ENCODE measurements around the gene PSMD3. TPM values are rescaled to one million over a fixed set of nuclear protein-coding genes. Genes with fewer than 3 reads are reported as not detected.

PSMD3 gene
- polyA plus RNA-seq, 1 donor (not counting 4 experiments of a cell fraction or from before 2014, with no cell fraction given): 108 TPM

GRCh38 chr17:39943702-39944392, 36.8 kb upstream of the PSMD3 start:
- Histone ChIP-seq H3K79me2 (ENCODE audit: control insufficient read depth, insufficient read depth, low read length) (no peaks in the 10 kb centered on the region), H3K9me1 (ENCODE audit: control insufficient read depth, extremely low read depth, insufficient read depth, low read length) (no peaks in the 10 kb centered on the region), H4K20me1 (ENCODE audit: control insufficient read depth, extremely low read depth, insufficient read depth, low read length) (no peaks in the 10 kb centered on the region), H3K27ac (ENCODE audit: control insufficient read depth, insufficient read depth, low read length) (no peak overlapping the region), H3K9ac (ENCODE audit: control insufficient read depth, extremely low read depth, insufficient read depth, low read length) (no peak overlapping the region), H3K4me1 (ENCODE audit: control insufficient read depth, extremely low read depth, insufficient read depth, low read length) (peaks cover 18% of the 10 kb centered on the region), H3K4me2 (ENCODE audit: control insufficient read depth, extremely low read depth, insufficient read depth, low read depth, low read length) (no peak overlapping the region), H3K9me3 (ENCODE audit: control insufficient read depth, low read depth, low read length) (no peaks in the 10 kb centered on the region), H3K27me3 (ENCODE audit: control insufficient read depth, extremely low read depth, insufficient read depth, low read length) (peaks cover 29% of the 10 kb centered on the region), H2AFZ (ENCODE audit: control insufficient read depth, low read length) (no peak overlapping the region), H3K4me3 (ENCODE audit: control insufficient read depth in 2 of 3, extremely low read depth in 1 of 3, insufficient read depth in 2 of 3, low read depth in 1 of 3, low read length in 3 of 3) (no peak overlapping the region), H3K36me3 (ENCODE audit: control insufficient read depth in 2 of 2, extremely low read depth in 1 of 2, insufficient read depth in 2 of 2, low read length in 2 of 2) (no peaks in the 10 kb centered on the region)
- TF ChIP-seq EZH2 (IDR thresholded peaks at IDR 0.05; ENCODE audit: low read length): no peak
- TF ChIP-seq, protein P1, sequence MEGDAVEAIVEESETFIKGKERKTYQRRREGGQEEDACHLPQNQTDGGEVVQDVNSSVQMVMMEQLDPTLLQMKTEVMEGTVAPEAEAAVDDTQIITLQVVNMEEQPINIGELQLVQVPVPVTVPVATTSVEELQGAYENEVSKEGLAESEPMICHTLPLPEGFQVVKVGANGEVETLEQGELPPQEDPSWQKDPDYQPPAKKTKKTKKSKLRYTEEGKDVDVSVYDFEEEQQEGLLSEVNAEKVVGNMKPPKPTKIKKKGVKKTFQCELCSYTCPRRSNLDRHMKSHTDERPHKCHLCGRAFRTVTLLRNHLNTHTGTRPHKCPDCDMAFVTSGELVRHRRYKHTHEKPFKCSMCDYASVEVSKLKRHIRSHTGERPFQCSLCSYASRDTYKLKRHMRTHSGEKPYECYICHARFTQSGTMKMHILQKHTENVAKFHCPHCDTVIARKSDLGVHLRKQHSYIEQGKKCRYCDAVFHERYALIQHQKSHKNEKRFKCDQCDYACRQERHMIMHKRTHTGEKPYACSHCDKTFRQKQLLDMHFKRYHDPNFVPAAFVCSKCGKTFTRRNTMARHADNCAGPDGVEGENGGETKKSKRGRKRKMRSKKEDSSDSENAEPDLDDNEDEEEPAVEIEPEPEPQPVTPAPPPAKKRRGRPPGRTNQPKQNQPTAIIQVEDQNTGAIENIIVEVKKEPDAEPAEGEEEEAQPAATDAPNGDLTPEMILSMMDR (optimal IDR thresholded peaks at IDR 0.05 in 1 of 3, IDR thresholded peaks at IDR 0.05 in 1 of 3, conservative IDR thresholded peaks at IDR 0.05 in 1 of 3; ENCODE audit: extremely low read depth in 1 of 3, insufficient read depth in 2 of 3, low read length in 3 of 3): no peak
- FAIRE-seq (no peak), DNase-seq (ENCODE audit: low read depth, low spot score) (no peak)
- dilution Hi-C loops (cut with MboI; ENCODE audit: extremely low pct_ligation_motif_present, low sequenced_read_pairs): no loop called here

GRCh38 chr17:39944393-39944711, 36.3 kb upstream of the PSMD3 start:
- FAIRE-seq (no peak), DNase-seq (ENCODE audit: low read depth, low spot score) (no peak)
- no peaks in the 10 kb centered on the region for H4K20me1 ChIP-seq (ENCODE audit: control insufficient read depth, extremely low read depth, insufficient read depth, low read length)
- no peaks in the 10 kb centered on the region for H3K9me1 ChIP-seq (ENCODE audit: control insufficient read depth, extremely low read depth, insufficient read depth, low read length)
- no peaks in the 10 kb centered on the region for H3K9me3 ChIP-seq (ENCODE audit: control insufficient read depth, low read depth, low read length)
- H3K27me3 ChIP-seq (ENCODE audit: control insufficient read depth, extremely low read depth, insufficient read depth, low read length): peaks cover 29% of the 10 kb centered on the region
- no peak overlapping the region for H2AFZ ChIP-seq (ENCODE audit: control insufficient read depth, low read length)
- H3K4me3 ChIP-seq (ENCODE audit: control insufficient read depth in 2 of 3, extremely low read depth in 1 of 3, insufficient read depth in 2 of 3, low read depth in 1 of 3, low read length in 3 of 3): no peak overlapping the region
- peaks cover 18% of the 10 kb centered on the region for H3K4me1 ChIP-seq (ENCODE audit: control insufficient read depth, extremely low read depth, insufficient read depth, low read length)
- no peak overlapping the region for H3K9ac ChIP-seq (ENCODE audit: control insufficient read depth, extremely low read depth, insufficient read depth, low read length)
- no peak overlapping the region for H3K4me2 ChIP-seq (ENCODE audit: control insufficient read depth, extremely low read depth, insufficient read depth, low read depth, low read length)
- H3K27ac ChIP-seq (ENCODE audit: control insufficient read depth, insufficient read depth, low read length): no peak overlapping the region
- no peak for TF ChIP-seq EZH2 (IDR thresholded peaks at IDR 0.05; ENCODE audit: low read length)
- TF ChIP-seq, protein P1 (optimal IDR thresholded peaks at IDR 0.05 in 1 of 3, IDR thresholded peaks at IDR 0.05 in 1 of 3, conservative IDR thresholded peaks at IDR 0.05 in 1 of 3; ENCODE audit: extremely low read depth in 1 of 3, insufficient read depth in 2 of 3, low read length in 3 of 3): no peak
- no peaks in the 10 kb centered on the region for H3K79me2 ChIP-seq (ENCODE audit: control insufficient read depth, insufficient read depth, low read length)
- dilution Hi-C loops (cut with MboI; ENCODE audit: extremely low pct_ligation_motif_present, low sequenced_read_pairs): no loop called here
- no peaks in the 10 kb centered on the region for H3K36me3 ChIP-seq (ENCODE audit: control insufficient read depth in 2 of 2, extremely low read depth in 1 of 2, insufficient read depth in 2 of 2, low read length in 2 of 2)
